Stimulated activated naive CD8-positive, alpha-beta T cell treated with anti-CD3 and anti-CD28 coated beads, Interleukin-15, amount 100 ng/mL, for 72 hours (primary cell): ENCODE data around the gene ARL2BP.

Experiments
- ATAC-seq: fragments of 150-1000 bp; cut with Tn5 transposase; 2 replicates; pipeline ENCODE4 v1.10.0; 2021; ENCODE audit warnings: mild to moderate bottlenecking, moderate library complexity
- DNase-seq, 2 donors: peaks; one replicate each; pipeline ENCODE4 v3.0.0; 2021 to 2022
- H3K27ac Mint-ChIP-seq, 2 donors: one replicate each; pipeline ENCODE4 v1.8.0; 2022; ENCODE audit warnings: mild to moderate bottlenecking in 2 of 2, mixed read lengths in 2 of 2, moderate library complexity in 2 of 2
- H3K27me3 Mint-ChIP-seq: one replicate; pipeline ENCODE4 v1.8.0; 2022; ENCODE audit warnings: mixed read lengths
- H3K4me1 Mint-ChIP-seq: one replicate; pipeline ENCODE4 v1.8.0; 2022; ENCODE audit warnings: mild to moderate bottlenecking, mixed read lengths
- H3K4me3 Mint-ChIP-seq, 2 donors: one replicate each; pipeline ENCODE4 v1.8.0; 2022; ENCODE audit warnings: mild to moderate bottlenecking in 2 of 2, mixed read lengths in 2 of 2, moderate library complexity in 1 of 2
- H3K9me3 Mint-ChIP-seq, 2 donors: one replicate each; pipeline ENCODE4 v1.8.0; 2022; ENCODE audit warnings: mixed read lengths in 2 of 2

ARL2BP gene

DNA sequence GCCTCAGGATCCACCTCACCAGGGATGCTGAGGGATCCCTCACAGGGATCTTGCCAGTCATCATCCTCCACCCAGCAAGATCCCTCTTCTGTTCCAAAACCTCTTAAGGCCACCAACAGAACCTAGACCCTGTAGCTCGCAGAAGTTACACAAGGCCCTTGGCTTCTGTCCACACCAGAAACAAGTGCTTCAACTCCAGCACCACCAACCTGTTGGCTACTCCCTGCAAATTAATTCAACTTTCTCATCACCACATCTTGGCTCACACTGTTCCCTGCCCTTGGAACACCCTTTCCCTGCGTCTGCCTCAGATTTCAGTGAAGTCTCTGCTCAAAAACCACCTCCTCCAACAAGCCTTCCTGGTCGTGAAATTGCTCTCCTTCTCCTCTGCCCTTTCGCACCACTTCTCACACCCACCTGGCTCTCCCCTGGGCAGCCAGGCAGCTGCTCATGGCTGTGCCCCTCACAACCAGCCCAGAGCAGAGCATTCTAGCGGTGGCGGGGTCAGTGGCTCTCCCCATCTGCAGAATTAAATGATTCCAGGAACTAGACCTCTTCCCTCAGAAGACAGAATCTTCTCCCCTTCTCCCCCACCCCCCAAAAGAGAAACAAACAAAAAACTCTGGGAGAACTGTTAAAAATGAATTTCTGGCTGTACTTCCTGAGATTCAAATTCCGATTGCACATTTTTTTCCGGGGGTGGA is 37.6 kb downstream of the ARL2BP start:
- Mint-ChIP-seq H3K9me3 (no peaks in the 10 kb centered on the region), H3K4me1 (peaks cover 24% of the 10 kb centered on the region), H3K27me3 (peaks cover 23% of the 10 kb centered on the region), H3K4me3 (no peak overlapping the region), H3K27ac (no peak overlapping the region)
- DNase-seq, result no peak
- ATAC-seq, result no peak

DNA sequence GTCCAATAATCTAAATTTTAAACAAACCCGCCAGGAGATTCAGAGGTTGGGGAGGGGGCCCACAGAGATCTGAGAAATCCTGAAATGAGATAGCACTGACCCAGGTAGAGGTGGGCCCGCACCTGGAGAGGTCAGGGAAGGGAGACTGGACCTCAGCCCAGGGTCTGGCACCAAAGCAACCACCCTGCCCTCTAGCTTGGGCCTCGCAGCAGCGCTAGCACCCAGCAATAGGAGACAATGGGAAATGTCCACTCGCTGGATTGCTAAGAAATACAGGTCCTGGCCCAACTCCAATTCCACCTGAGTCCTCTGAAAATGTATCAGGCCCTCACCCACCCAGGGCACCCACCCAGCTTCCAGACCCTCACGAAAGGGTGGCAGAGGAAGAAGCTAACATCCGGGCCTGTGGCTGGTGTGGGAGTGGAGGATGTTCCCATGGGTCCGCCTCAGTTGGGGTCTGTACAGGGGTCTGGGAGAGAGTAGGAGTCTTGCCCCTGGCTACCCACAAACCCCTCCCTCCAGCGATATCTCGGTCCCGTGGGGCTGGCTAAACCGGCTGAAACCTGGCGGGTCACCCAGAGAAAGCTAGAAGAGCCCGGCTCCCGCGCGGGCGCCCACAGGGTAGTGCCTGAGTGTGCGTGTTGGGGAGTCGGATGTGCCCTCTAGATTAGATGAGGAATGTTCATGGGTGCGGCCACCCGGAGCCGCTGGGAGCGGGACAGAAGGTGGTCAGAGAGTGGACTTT is 38.3 kb downstream of the ARL2BP start:
- DNase-seq (no peak), ATAC-seq (peak; percentile 2)
- Mint-ChIP-seq H3K4me1 (peaks cover 17% of the 10 kb centered on the region), H3K9me3 (no peaks in the 10 kb centered on the region), H3K4me3 (peak overlapping the region; percentile 78 to 90), H3K27ac (peak overlapping the region; percentile 42 to 65), H3K27me3 (peaks cover 23% of the 10 kb centered on the region)

DNA sequence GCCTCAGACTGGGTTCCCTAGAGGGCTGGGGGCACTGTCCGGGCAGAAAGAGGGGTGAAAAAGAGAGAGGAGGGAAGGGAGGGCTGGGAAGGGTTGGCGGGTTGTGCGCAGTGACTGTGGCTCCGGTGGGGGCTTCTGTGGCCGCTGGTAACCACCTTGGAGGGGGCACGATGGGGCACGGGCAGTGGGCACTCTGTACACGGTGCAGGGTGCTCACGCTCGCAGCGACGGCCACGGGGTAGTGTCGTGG is 38.8 kb downstream of the ARL2BP start:
- Mint-ChIP-seq H3K9me3 (no peaks in the 10 kb centered on the region), H3K4me1 (peaks cover 19% of the 10 kb centered on the region), H3K27me3 (peaks cover 23% of the 10 kb centered on the region), H3K4me3 (peak overlapping the region; percentile 78 to 90), H3K27ac (peak overlapping the region; percentile 42 to 65)
- no peak for DNase-seq
- ATAC-seq, result no peak

GRCh38 chr16:57284209-57284951 is 39.3 kb downstream of the ARL2BP start, which contains the start of gene PLLP:
Gene PLLP, minus strand, starts transcription at chr16:57284672. Its CDS starts 132 bp downstream, at chr16:57284540.
- H3K27ac Mint-ChIP-seq, result peak within 1 kb of the TSS; percentile 42 to 65
- peak within 1 kb of the TSS; percentile 82 to 90 for H3K4me3 Mint-ChIP-seq
- peaks cover 23% of the 10 kb centered on the region for H3K27me3 Mint-ChIP-seq
- DNase-seq (peak; percentile 36 to 52), ATAC-seq (peak; percentile 79)
- H3K9me3 Mint-ChIP-seq, result no peaks in the 10 kb centered on the region
- H3K4me1 Mint-ChIP-seq, result peaks cover 24% of the 10 kb centered on the region

GRCh38 chr16:57284952-57285363 is 39.9 kb downstream of the ARL2BP start:
- H3K27me3 Mint-ChIP-seq, result peaks cover 23% of the 10 kb centered on the region
- H3K9me3 Mint-ChIP-seq, result no peaks in the 10 kb centered on the region
- peak overlapping the region; percentile 82 to 90 for H3K4me3 Mint-ChIP-seq
- DNase-seq (no peak), ATAC-seq (no peak)
- H3K27ac Mint-ChIP-seq, result no peak overlapping the region
- H3K4me1 Mint-ChIP-seq, result peaks cover 30% of the 10 kb centered on the region

DNA sequence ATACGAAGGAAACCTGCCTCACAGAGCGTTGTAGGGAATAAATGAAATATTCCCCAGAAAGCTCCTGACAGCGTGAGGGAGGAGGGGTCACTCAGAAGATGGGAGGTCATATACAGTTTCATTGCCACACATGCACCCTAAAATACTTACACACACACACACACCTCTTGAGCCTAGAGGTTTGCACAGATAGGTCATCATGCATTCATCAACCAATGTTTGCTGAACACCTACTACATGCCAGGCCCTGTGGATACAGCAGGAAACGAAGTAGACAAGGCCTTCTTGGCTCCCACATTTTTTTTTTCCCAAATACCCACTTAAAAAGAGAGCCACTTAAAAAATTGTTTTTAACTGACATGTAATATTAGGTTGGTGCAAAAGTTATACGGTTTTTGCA is 40.3 kb downstream of the ARL2BP start:
- H3K27ac Mint-ChIP-seq, result no peak overlapping the region
- DNase-seq (no peak), ATAC-seq (no peak)
- no peaks in the 10 kb centered on the region for H3K9me3 Mint-ChIP-seq
- H3K4me3 Mint-ChIP-seq, result peak overlapping the region; percentile 82 to 90
- peaks cover 34% of the 10 kb centered on the region for H3K4me1 Mint-ChIP-seq
- H3K27me3 Mint-ChIP-seq, result peaks cover 23% of the 10 kb centered on the region

DNA sequence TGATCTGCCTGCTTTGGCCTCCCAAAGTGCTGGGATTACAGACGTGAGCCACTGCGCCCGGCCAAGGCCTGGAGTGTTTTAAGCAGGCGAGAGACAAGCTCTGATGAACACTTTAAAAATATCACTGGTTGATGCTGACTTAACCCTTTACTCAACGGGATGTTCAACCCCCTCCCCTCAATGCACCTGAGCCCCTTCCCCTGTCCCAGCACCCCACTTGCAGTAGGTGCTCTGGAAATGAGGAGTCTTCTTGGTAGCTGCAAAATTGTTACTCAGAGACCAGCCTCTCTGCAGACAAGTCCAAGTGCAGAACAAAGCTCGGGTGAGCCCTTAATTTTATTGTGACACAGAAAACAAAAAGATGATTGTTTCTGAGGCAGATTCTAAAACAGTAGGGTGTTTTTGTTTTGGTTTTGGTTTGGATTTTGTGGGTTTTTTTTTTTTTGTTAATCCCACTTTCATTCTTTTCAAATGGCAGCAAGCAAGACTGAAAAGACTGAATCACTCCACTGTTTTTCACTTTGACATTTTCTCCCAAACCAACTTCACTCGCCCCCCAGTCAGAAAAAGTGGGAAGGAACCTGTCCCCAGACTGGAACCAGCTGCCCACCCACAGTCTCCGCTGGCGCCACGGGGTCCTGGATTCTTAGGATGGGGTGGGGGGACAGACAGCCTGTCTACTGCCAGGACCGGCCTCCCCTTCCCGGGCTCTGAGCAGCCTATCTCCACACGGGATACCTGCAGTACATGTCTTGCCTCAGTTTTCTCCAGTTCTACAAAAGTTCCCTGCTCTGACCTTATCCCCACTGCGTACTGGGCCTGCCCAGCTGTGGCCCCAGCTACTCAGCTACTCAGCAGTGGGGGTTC is 44.6 kb downstream of the ARL2BP start:
- Mint-ChIP-seq H3K27me3 (peaks cover 8% of the 10 kb centered on the region), H3K9me3 (no peaks in the 10 kb centered on the region), H3K4me3 (no peak overlapping the region), H3K4me1 (peaks cover 26% of the 10 kb centered on the region), H3K27ac (peak overlapping the region; percentile 14 to 89)
- ATAC-seq, result peak; percentile 11
- DNase-seq, result no peak

DNA sequence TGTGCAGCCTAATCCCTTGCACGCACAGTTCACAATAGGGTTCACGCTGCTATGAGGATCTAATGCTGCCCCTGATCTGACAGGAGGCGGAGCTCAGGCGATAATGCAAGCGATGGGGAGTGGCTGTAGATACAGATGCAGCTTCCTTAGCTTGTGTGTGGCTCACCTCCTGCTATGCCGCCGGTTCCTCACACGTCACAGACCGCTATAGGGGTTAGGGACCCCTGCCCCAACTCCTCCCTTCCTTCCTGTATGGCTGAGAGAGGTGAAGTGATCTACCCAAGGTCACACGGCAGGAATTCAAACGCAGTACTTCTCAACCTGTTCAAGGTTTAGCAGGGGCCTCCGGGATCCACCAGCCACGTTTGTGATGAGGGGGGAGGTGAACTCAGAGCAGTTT is 52.8 kb downstream of the ARL2BP start:
- H3K4me1 Mint-ChIP-seq, result peaks cover 14% of the 10 kb centered on the region
- no peaks in the 10 kb centered on the region for H3K9me3 Mint-ChIP-seq
- DNase-seq (peak in 1 of 2 donors; percentile 32), ATAC-seq (no peak)
- peak overlapping the region; percentile 17 to 73 for H3K4me3 Mint-ChIP-seq
- H3K27me3 Mint-ChIP-seq, result no peaks in the 10 kb centered on the region
- no peak overlapping the region for H3K27ac Mint-ChIP-seq

GRCh38 chr16:57299009-57299718 is 54.1 kb downstream of the ARL2BP start:
- ATAC-seq, result peak; percentile 7
- H3K27me3 Mint-ChIP-seq, result no peaks in the 10 kb centered on the region
- no peak for DNase-seq
- H3K4me1 Mint-ChIP-seq, result peaks cover 27% of the 10 kb centered on the region
- no peak overlapping the region for H3K4me3 Mint-ChIP-seq
- no peaks in the 10 kb centered on the region for H3K9me3 Mint-ChIP-seq
- peak overlapping the region in 1 of 2 donors; percentile 10 for H3K27ac Mint-ChIP-seq

DNA sequence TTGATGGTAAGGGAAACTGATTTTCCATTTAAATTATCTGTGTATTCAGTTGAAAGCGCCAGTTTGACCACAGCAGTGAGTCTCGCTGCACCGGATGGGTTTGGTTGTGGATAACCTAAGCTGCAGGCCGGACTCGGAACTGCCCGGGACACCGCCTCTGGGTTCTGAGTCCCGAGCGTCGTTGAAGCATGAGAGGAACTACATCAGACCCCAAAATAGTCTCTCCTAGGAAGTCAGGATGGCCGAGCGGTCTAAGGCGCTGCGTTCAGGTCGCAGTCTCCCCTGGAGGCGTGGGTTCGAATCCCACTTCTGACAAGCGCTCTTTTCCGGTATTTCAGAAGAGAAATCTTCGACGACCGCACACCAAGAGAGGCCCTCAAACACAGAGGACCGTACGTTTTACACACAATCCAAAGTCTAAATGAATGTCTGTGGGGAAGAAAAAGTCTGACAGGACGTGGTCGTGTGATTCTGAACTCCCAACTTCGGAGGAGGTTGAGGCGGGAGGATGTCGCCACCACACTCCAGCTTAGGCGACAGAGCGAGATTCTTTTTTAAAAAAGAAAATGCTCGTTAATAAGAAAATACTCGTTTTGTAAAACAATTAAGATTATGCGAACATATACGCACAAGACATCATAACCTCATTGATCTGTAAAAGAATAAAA is 54.8 kb downstream of the ARL2BP start:
- DNase-seq (peak; percentile 88 to 91), ATAC-seq (peak; percentile 82)
- Mint-ChIP-seq H3K27me3 (no peaks in the 10 kb centered on the region), H3K9me3 (no peaks in the 10 kb centered on the region), H3K4me1 (peaks cover 33% of the 10 kb centered on the region), H3K4me3 (no peak overlapping the region), H3K27ac (no peak overlapping the region)

DNA sequence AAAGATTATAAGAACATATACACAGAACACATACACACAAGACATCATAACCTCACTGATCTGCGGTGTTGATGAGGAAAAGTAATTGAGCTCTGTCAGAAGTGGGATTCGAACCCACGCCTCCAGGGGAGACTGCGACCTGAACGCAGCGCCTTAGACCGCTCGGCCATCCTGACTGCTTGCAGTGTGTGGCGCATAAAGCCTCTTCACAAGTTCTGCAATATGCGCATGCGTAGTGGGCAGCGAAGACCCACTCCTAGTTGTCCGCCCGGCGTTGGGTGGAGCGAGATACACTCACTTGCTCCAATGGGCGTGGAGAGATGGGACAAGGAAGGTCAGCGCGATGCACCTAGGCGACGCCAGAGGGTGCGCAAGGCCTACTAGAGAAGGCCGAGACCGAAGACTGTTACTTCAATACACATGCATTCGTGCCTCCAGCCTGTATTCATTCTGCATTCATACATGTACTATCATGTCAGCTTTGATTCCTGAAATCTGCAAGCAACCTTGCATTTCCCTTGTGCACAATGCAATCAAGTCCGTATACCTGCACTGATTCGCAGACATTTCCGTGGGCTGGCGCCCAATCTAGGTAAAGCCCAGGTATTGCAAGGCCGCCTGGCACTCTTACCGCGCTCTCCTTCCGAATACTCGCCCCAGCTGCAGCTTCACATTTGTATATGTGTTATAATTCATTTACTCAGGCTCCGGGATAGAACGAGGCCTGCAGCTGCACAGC is 55.5 kb downstream of the ARL2BP start:
- Mint-ChIP-seq H3K4me1 (peaks cover 33% of the 10 kb centered on the region), H3K4me3 (no peak overlapping the region), H3K9me3 (no peaks in the 10 kb centered on the region), H3K27me3 (no peaks in the 10 kb centered on the region), H3K27ac (no peak overlapping the region)
- peak; percentile 88 for ATAC-seq
- DNase-seq, result peak; percentile 99 to 100

DNA sequence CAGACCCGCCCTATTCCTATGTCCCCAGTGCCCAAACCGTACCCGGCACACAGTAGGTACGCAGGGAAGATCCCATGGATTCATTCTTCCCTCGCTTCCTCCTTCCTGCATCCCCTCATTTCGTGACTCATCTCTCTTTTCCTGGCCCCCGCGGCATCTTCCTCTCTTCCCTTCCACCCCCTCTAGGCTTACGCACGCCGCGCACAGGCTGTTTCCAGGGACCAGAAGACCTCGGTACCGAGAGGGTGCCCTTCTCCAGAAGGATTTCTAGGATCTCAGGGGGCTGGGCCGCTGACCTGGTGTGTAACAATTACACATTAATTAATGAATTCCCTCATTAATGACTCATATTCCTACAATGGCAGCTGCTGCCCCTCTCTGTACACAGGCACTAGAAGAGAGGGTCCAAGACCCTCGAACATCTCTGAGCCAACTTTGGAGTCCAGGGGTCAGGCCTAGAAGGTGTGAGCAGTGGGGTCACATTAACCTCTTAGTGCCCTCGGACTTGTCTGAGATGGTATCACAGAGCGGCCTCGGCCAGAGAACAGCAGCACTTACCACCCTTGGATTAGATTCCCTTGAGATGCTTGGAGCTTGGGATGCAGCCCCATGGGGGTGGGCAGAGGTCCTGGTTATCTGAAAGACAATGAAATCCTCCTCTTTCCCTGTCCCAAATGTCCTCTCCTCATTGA is 56.2 kb downstream of the ARL2BP start:
- Mint-ChIP-seq H3K27ac (no peak overlapping the region), H3K27me3 (no peaks in the 10 kb centered on the region), H3K4me3 (no peak overlapping the region), H3K4me1 (peaks cover 33% of the 10 kb centered on the region), H3K9me3 (no peaks in the 10 kb centered on the region)
- DNase-seq (no peak), ATAC-seq (no peak)
